HG03175 (cell line): Measurements from ENCODE around the gene ANKRD11.
"Not testable (repeated sequence)": the region's sequence is repeated elsewhere in the genome, so short reads cannot be mapped to it uniquely, and the experiment has no call there.

Source experiments
- ATAC-seq: cut with Tn5 transposase; IDR thresholded peaks from one replicate; pipeline ENCODE4 v1.9.1; 2021; ENCODE audit warnings: mild to moderate bottlenecking, moderate library complexity; ENCODE audit not compliant: unreplicated experiment

Gene ANKRD11

GRCh38 chr16:89388536-89388935 is 101.8 kb downstream of the ANKRD11 start:
- no peak for ATAC-seq

- no peak for ATAC-seq
Measured at GRCh38 chr16:89386306-89387185, 103.8 kb downstream of the ANKRD11 start.

- no peak for ATAC-seq
Measured at GRCh38 chr16:89385712-89386111, 104.6 kb downstream of the ANKRD11 start.

- ATAC-seq: no peak
Measured at GRCh38 chr16:89384282-89384681, 106.1 kb downstream of the ANKRD11 start.

GRCh38 chr16:89383095-89384003 is 107.0 kb downstream of the ANKRD11 start:
- ATAC-seq: no peak

- not testable (repeated sequence) for ATAC-seq
Measured at GRCh38 chr16:89382555-89382954, 107.8 kb downstream of the ANKRD11 start.

GRCh38 chr16:89381788-89382187 is 108.6 kb downstream of the ANKRD11 start:
- ATAC-seq: no peak

- no peak for ATAC-seq
Measured at GRCh38 chr16:89380681-89381080, 109.7 kb downstream of the ANKRD11 start.

GRCh38 chr16:89378947-89379771 is 111.2 kb downstream of the ANKRD11 start:
- peak; percentile 46 for ATAC-seq

GRCh38 chr16:89377453-89377848 is 112.9 kb downstream of the ANKRD11 start:
- ATAC-seq: no peak

GRCh38 chr16:89376812-89377452 is 113.4 kb downstream of the ANKRD11 start:
- no peak for ATAC-seq

- no peak for ATAC-seq
Measured at GRCh38 chr16:89375686-89376085, 114.7 kb downstream of the ANKRD11 start.

- peak; percentile 56 for ATAC-seq
Measured at GRCh38 chr16:89375021-89375420, 115.3 kb downstream of the ANKRD11 start.

- ATAC-seq: no peak
Measured at GRCh38 chr16:89374393-89374960, 115.9 kb downstream of the ANKRD11 start.

GRCh38 chr16:89373355-89374110 is 116.8 kb downstream of the ANKRD11 start:
- ATAC-seq: no peak

GRCh38 chr16:89371968-89372634 is 118.3 kb downstream of the ANKRD11 start:
- no peak for ATAC-seq

GRCh38 chr16:89371386-89371785 is 119.0 kb downstream of the ANKRD11 start:
- no peak for ATAC-seq

- ATAC-seq: no peak
Measured at GRCh38 chr16:89370601-89371000, 119.8 kb downstream of the ANKRD11 start.

- no peak for ATAC-seq
Measured at GRCh38 chr16:89370081-89370511, 120.3 kb downstream of the ANKRD11 start.
